DOHH2 (cell line): ENCODE results near the gene SHISA4.

Experiments used
- EZH2phosphoT487 ChIP-seq: fragments of 200-600 bp; sonication (generic); IDR thresholded peaks from 2 replicates; pipeline ENCODE4 v1.6.1; 2017; ENCODE audit warnings: borderline replicate concordance, mild to moderate bottlenecking, antibody characterized with exemption, low read length, moderate library complexity, mixed read lengths
- TF ChIP-seq, protein P1 (sequence below): fragments of 200-600 bp; sonication (generic); IDR thresholded peaks from one replicate; pipeline ENCODE4 v1.5.1; 2014; ENCODE audit warnings: antibody characterized with exemption, mild to moderate bottlenecking, low read depth, low read length; ENCODE audit not compliant: poor library complexity, severe bottlenecking

DNA sequence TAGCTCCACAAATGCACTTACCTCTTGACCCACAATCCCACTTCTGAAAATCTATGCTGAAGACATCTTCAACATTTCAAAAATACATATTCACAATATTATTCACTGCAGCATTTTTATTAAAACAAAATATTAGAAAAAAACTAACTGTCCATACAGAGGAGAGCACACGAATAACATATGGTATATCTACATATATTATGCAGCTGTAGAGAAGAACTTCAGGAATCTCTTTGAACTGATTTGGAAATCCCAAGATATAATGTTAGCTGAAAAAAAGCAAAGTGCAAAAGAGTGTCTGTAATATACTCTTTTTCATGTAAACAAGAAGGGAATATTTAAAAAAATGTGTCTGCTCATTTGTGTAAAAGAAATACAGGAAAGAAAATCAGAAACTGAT lies 48.2 kb upstream of the SHISA4 start:
- TF ChIP-seq, protein P1, sequence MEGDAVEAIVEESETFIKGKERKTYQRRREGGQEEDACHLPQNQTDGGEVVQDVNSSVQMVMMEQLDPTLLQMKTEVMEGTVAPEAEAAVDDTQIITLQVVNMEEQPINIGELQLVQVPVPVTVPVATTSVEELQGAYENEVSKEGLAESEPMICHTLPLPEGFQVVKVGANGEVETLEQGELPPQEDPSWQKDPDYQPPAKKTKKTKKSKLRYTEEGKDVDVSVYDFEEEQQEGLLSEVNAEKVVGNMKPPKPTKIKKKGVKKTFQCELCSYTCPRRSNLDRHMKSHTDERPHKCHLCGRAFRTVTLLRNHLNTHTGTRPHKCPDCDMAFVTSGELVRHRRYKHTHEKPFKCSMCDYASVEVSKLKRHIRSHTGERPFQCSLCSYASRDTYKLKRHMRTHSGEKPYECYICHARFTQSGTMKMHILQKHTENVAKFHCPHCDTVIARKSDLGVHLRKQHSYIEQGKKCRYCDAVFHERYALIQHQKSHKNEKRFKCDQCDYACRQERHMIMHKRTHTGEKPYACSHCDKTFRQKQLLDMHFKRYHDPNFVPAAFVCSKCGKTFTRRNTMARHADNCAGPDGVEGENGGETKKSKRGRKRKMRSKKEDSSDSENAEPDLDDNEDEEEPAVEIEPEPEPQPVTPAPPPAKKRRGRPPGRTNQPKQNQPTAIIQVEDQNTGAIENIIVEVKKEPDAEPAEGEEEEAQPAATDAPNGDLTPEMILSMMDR, result no peak
- TF ChIP-seq EZH2phosphoT487, result no peak
